ENCODE data around the gene LCE3A. TPM values are rescaled to one million over a fixed set of nuclear protein-coding genes. Genes with fewer than 3 reads are reported as not detected.

The LCE3A gene
- total and polyA plus RNA-seq, 2 of the 8 experiments (the other 6 are each of a cell fraction or from before 2014, with no cell fraction given): not detected

DNA sequence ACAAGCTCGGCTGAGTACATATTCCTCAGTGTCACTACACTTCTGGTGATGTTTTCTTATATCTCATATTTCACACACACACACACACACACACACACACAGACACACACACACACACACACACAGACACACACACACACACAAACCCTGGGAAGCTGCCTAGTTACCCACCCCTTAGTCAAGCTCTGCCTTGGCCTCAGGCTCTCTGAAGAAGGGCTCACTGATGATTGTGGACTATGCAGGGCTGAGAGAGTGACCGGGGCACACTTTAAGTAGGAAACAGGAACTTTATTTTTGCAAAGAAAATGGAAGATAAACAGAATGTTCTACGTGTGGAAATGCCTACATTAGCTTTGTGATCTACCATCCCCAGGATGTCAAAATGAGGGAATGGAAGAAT, 21.0 kb upstream of the LCE3A start:
- Histone ChIP-seq H3K4me2 (ENCODE audit: insufficient read depth in 1 of 2, low read depth in 2 of 2, low read length in 2 of 2) (no peak overlapping the region), H2BK120ac (replicated peaks; ENCODE audit: low read depth, low read length) (no peak overlapping the region), H3K4ac (replicated peaks; ENCODE audit: insufficient read length, low read depth, low read length) (no peak overlapping the region), H4K5ac (ENCODE audit: insufficient read length, low read depth, low read length) (no peak overlapping the region), H2BK20ac (ENCODE audit: low read length) (no peak overlapping the region), H3K56ac (replicated peaks; ENCODE audit: insufficient read length, low read depth, low read length) (no peak overlapping the region), H3K14ac (ENCODE audit: insufficient read length) (no peak overlapping the region), H3K79me1 (ENCODE audit: low read depth, low read length) (no peaks in the 10 kb centered on the region), H3K9ac (replicated peaks in 1 of 4; ENCODE audit: extremely low read depth in 1 of 4, low read depth in 3 of 4, low read length in 3 of 4) (no peak overlapping the region), H3K79me2 (ENCODE audit: control insufficient read depth in 1 of 2, insufficient read depth in 2 of 2, low read length in 2 of 2) (no peaks in the 10 kb centered on the region), H3K23me2 (ENCODE audit: low read depth, low read length) (no peaks in the 10 kb centered on the region), H3K9me3 (ENCODE audit: insufficient read depth in 2 of 2, low read depth in 1 of 2, low read length in 1 of 2) (peaks cover 70 to 89% of the 10 kb centered on the region in 2 experiments), H2AK5ac (ENCODE audit: low read depth, low read length) (no peak overlapping the region), H3K23ac (ENCODE audit: insufficient read length) (no peak overlapping the region), H4K91ac (replicated peaks; ENCODE audit: insufficient read length, low read length) (no peak overlapping the region), H3K18ac (ENCODE audit: extremely low read depth, low read length) (no peak overlapping the region), H3K4me1 (replicated peaks in 1 of 4; ENCODE audit: control insufficient read depth in 3 of 4, insufficient read depth in 4 of 4, low read length in 3 of 4) (no peaks in the 10 kb centered on the region), H3K27me3 (replicated peaks in 1 of 4; ENCODE audit: control insufficient read depth in 3 of 4, extremely low read depth in 1 of 4, insufficient read depth in 3 of 4, low read length in 3 of 4) (no peaks in the 10 kb centered on the region), H3K27ac (ENCODE audit: low read depth, low read length) (no peak overlapping the region), H4K8ac (ENCODE audit: extremely low read depth, insufficient read depth, low read length) (no peak overlapping the region), H4K20me1 (replicated peaks in 1 of 2; ENCODE audit: control insufficient read depth in 1 of 2, insufficient read depth in 2 of 2, low read length in 2 of 2) (no peaks in the 10 kb centered on the region), H3K36me3 (ENCODE audit: control insufficient read depth in 2 of 4, insufficient read depth in 4 of 4, low read length in 3 of 4) (no peaks in the 10 kb centered on the region; a peak in 1 of 8 replicates), H2BK12ac (ENCODE audit: low read depth, low read length) (no peak overlapping the region), H2BK5ac (ENCODE audit: low read depth, low read length) (no peak overlapping the region), H2BK15ac (ENCODE audit: low read length) (no peak overlapping the region), H3K4me3 (ENCODE audit: extremely low read depth in 1 of 4, insufficient read depth in 2 of 4, low read depth in 3 of 4, low read length in 4 of 4) (no peak overlapping the region), H2AFZ (ENCODE audit: low read length) (no peak overlapping the region)
- DNase-seq (ENCODE audit: low read depth in 1 of 2, low spot score in 2 of 2): no peak
- ChIA-PET CTCF (ENCODE audit: partially characterized antibody) (interaction anchor here (0.6 to 1.7 kb wide), 4 partner anchors 10 to 184 kb away, joined by 3 to 9 read pairs (median 4); no protein-coding TSS in a partner anchor), POLR2A (ENCODE audit: partially characterized antibody) (no interaction called here)
- TF ChIP-seq MAFK (IDR thresholded peaks at IDR 0.05; ENCODE audit: low read depth, low read length) (no peak), RXRA (IDR thresholded peaks at IDR 0.05; ENCODE audit: insufficient read depth, low read depth, low read length) (no peak), GTF2F1 (IDR thresholded peaks at IDR 0.05; ENCODE audit: borderline replicate concordance, low read depth, low read length) (no peak), ASH2L (IDR thresholded peaks at IDR 0.05; ENCODE audit: low read length) (no peak), SRF (IDR thresholded peaks at IDR 0.05; ENCODE audit: low read depth, low read length) (no peak), TEAD4 (IDR thresholded peaks at IDR 0.05; ENCODE audit: low read depth, low read length) (no peak)
- FAIRE-seq: no peak
- 63% methylated on average over 3 of the region's 3 CpGs; no CpG with 5 or more reads in 1 of the 2 experiments for WGBS, 2 experiments (ENCODE audit: extremely low coverage in 1 of 2, insufficient coverage in 1 of 2, insufficient read length in 1 of 2, insufficient replicate concordance in 2 of 2, low coverage in 1 of 2, low lambda C conversion rate in 2 of 2, missing lambda C conversion rate in 1 of 2)

Data from H1 (cell line).